ENCODE measurements around the gene JAKMIP1.

- no peak for TF ChIP-seq CTCF (IDR thresholded peaks at IDR 0.05)
- no peak for TF ChIP-seq EZH2 (IDR thresholded peaks at IDR 0.05)
Observed at GRCh38 chr4:6228158-6229067, 28.1 kb upstream of the JAKMIP1 start.

All from neural progenitor cell (in vitro differentiated cells).